ENCODE results near the gene MVB12B. TPM values are rescaled to one million over a fixed set of nuclear protein-coding genes. Genes with fewer than 3 reads are reported as not detected.

MVB12B gene
- total RNA-seq, 1 experiment from 2014 or later: 5.8 TPM

DNA sequence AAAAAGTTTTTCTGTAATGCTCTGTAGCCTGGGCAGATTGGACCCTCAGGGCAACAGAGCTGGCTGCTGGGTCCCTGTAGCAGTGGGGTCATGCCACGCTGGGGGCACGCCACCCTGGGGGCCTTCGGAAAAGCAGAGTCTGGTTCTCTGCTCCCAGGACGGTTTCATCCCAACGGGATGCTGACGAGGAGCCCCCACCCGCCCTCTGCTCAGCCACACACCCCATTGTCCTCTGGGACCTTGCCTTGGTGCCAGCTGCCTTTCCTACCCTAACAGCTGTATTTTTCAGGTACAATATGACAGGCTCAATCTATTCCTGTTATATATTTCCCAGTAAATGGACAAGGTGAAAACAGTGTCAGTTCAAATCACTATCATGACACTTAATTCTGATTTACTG is 29.0 kb upstream of the MVB12B start:
- WGBS (ENCODE audit: extremely low coverage, insufficient read length, low lambda C conversion rate): no CpG with 5 or more reads among the region's 7 CpGs
- H3K56ac ChIP-seq (ENCODE audit: insufficient read length, low read depth, low read length): no peak overlapping the region

More for the DNA sequence above, 29.0 kb upstream of the MVB12B start:
- Histone ChIP-seq H3K4me2 (ENCODE audit: insufficient read depth, insufficient read length, low read length) (no peak overlapping the region), H2BK120ac (ENCODE audit: low read depth, low read length, poor library complexity, severe bottlenecking) (no peak overlapping the region), H4K8ac (replicated peaks; ENCODE audit: insufficient read length, low read depth, low read length) (no peak overlapping the region), H2BK12ac (ENCODE audit: insufficient read length, low read depth, low read length) (no peak overlapping the region), H4K91ac (ENCODE audit: insufficient read length, low read depth, low read length) (no peak overlapping the region), H3K9ac (ENCODE audit: extremely low read depth, insufficient read length, low read length) (no peak overlapping the region), H3K4ac (ENCODE audit: low read depth, low read length) (no peak overlapping the region), H2BK20ac (ENCODE audit: low read depth, low read length, poor library complexity, severe bottlenecking) (no peak overlapping the region), H3K9me3 (ENCODE audit: control insufficient read depth, low read depth, low read length) (no peaks in the 10 kb centered on the region), H4K5ac (ENCODE audit: insufficient read length, low read depth, low read length) (no peak overlapping the region), H4K20me1 (ENCODE audit: control insufficient read depth, insufficient read depth, insufficient read length) (no peaks in the 10 kb centered on the region), H3T11ph (ENCODE audit: low read length) (no peak overlapping the region), H3K27ac (ENCODE audit: insufficient read length, low read depth, low read length) (no peak overlapping the region), H2AK5ac (ENCODE audit: insufficient read length, low read length) (no peak overlapping the region), H3K23me2 (ENCODE audit: insufficient read length, low read depth, low read length, poor library complexity, severe bottlenecking) (no peaks in the 10 kb centered on the region), H3K27me3 (ENCODE audit: insufficient read depth, low read length) (no peaks in the 10 kb centered on the region), H3K18ac (ENCODE audit: insufficient read length, low read depth, low read length) (no peak overlapping the region), H2BK5ac (ENCODE audit: insufficient read length, low read length) (no peak overlapping the region), H3K4me1 (ENCODE audit: insufficient read depth, low read length) (no peaks in the 10 kb centered on the region), H2BK15ac (ENCODE audit: low read depth, low read length) (no peak overlapping the region), H3K79me2 (ENCODE audit: insufficient read depth, low read length) (no peaks in the 10 kb centered on the region), H3K23ac (ENCODE audit: insufficient read length, low read depth, low read length) (no peak overlapping the region), H2AFZ (ENCODE audit: low read length) (no peak overlapping the region), H3K14ac (ENCODE audit: insufficient read depth, low read length) (no peak overlapping the region), H3K79me1 (ENCODE audit: insufficient read depth, low read depth, low read length, poor library complexity, severe bottlenecking) (no peaks in the 10 kb centered on the region)
- no peak for DNase-seq
- no peak for TF ChIP-seq CTCF (conservative IDR thresholded peaks at IDR 0.05)
- Mint-ChIP-seq H3K27ac (no peak overlapping the region), H3K9me3 (no peaks in the 10 kb centered on the region), H3K27me3 (ENCODE audit: low read depth) (peaks cover 1% of the 10 kb centered on the region), H3K4me3 (no peak overlapping the region), H3K4me1 (peaks cover 0 to 5% of the 10 kb centered on the region in 2 experiments; a peak in 3 of 4 replicates), H3K36me3 (ENCODE audit: insufficient read depth in 1 of 3, low read depth in 3 of 3) (no peaks in the 10 kb centered on the region)
